Neuronal stem cell (in vitro differentiated cells): Measurements from ENCODE around the gene RERG.

Experiments used
- DNase-seq: peaks from one replicate; pipeline ENCODE4 v3.0.0-alpha.2; 2013; ENCODE audit warnings: low spot score
- H2AFZ ChIP-seq: one replicate; pipeline ENCODE4 v1.6.1; 2013; ENCODE audit warnings: mild to moderate bottlenecking, low read length, inconsistent platforms
- H2AK5ac ChIP-seq: 2 replicates; pipeline ENCODE4 v1.6.1; 2013; ENCODE audit warnings: low read depth, mild to moderate bottlenecking, inconsistent platforms, low read length, moderate library complexity, mixed read lengths
- H2BK120ac ChIP-seq: 2 replicates; pipeline ENCODE4 v1.6.1; 2013; ENCODE audit warnings: low read depth, mild to moderate bottlenecking, inconsistent platforms, low read length, moderate library complexity, mixed read lengths
- H2BK12ac ChIP-seq: one replicate; pipeline ENCODE4 v1.6.1; 2013; ENCODE audit warnings: low read length, inconsistent platforms
- H2BK15ac ChIP-seq: 2 replicates; pipeline ENCODE4 v1.6.1; 2013; ENCODE audit warnings: mild to moderate bottlenecking, low read length, inconsistent platforms, mixed read lengths
- H2BK5ac ChIP-seq: one replicate; pipeline ENCODE4 v1.6.1; 2013; ENCODE audit warnings: inconsistent platforms, mild to moderate bottlenecking, low read length, moderate library complexity
- H3K14ac ChIP-seq: one replicate; pipeline ENCODE4 v1.6.1; 2013; ENCODE audit warnings: low read length, inconsistent platforms
- H3K18ac ChIP-seq: 2 replicates; pipeline ENCODE4 v1.6.1; 2013; ENCODE audit warnings: low read length, inconsistent platforms
- H3K23ac ChIP-seq: 2 replicates; pipeline ENCODE4 v1.6.1; 2013; ENCODE audit warnings: low read depth, mild to moderate bottlenecking, mixed read lengths, low read length, inconsistent platforms; ENCODE audit not compliant: poor library complexity
- H3K27ac ChIP-seq: replicated peaks from 3 replicates; pipeline ENCODE4 v1.5.1; 2013; ENCODE audit warnings: low read length, inconsistent platforms
- H3K27me3 ChIP-seq, 3 experiments: 2 replicates each; pipeline ENCODE4 v1.6.1; 2013; ENCODE audit warnings: low read length in 3 of 3, mild to moderate bottlenecking in 2 of 3, inconsistent platforms in 1 of 3, low read depth in 1 of 3, mixed read lengths in 1 of 3, moderate library complexity in 1 of 3; ENCODE audit not compliant: control insufficient read depth in 3 of 3, insufficient read depth in 3 of 3
- H3K36me3 ChIP-seq, 2 donors: replicated peaks in 1 of 2; 2 replicates each; pipeline ENCODE4 v1.6.1; 2013; ENCODE audit warnings: low read length in 2 of 2; ENCODE audit not compliant: control insufficient read depth in 2 of 2, insufficient read depth in 2 of 2
- H3K4ac ChIP-seq: 2 replicates; pipeline ENCODE4 v1.6.1; 2013; ENCODE audit warnings: inconsistent platforms, mild to moderate bottlenecking, low read length, moderate library complexity
- H3K4me1 ChIP-seq, 2 donors: 1 replicate in 1 of 2; 2 replicates in 1 of 2; pipeline ENCODE4 v1.6.1; 2013; ENCODE audit warnings: low read length in 2 of 2, low read depth in 1 of 2; ENCODE audit not compliant: control insufficient read depth in 2 of 2, insufficient read depth in 1 of 2
- H3K4me2 ChIP-seq: one replicate; pipeline ENCODE4 v1.6.1; 2013; ENCODE audit warnings: mild to moderate bottlenecking, low read length, inconsistent platforms; ENCODE audit not compliant: insufficient read depth, poor library complexity, severe bottlenecking
- H3K4me3 ChIP-seq, 2 donors: 2 replicates each; pipeline ENCODE4 v1.5.1; 2013; ENCODE audit warnings: low read length in 2 of 2, mild to moderate bottlenecking in 2 of 2, inconsistent platforms in 1 of 2, moderate library complexity in 1 of 2
- H3K79me1 ChIP-seq: one replicate; pipeline ENCODE4 v1.6.1; 2013; ENCODE audit warnings: low read depth, mild to moderate bottlenecking, inconsistent platforms, low read length, moderate library complexity
- H3K9ac ChIP-seq: one replicate; pipeline ENCODE4 v1.6.1; 2013; ENCODE audit warnings: mild to moderate bottlenecking, low read depth, low read length, inconsistent platforms; ENCODE audit not compliant: poor library complexity
- H3K9me3 ChIP-seq, 2 donors: replicated peaks in 1 of 2; 2 replicates each; pipeline versions ENCODE3 to v1.6.1; 2013; ENCODE audit warnings: low read length in 2 of 2, mild to moderate bottlenecking in 2 of 2, inconsistent platforms in 1 of 2, low read depth in 1 of 2, mixed read lengths in 1 of 2, moderate library complexity in 1 of 2; ENCODE audit not compliant: control insufficient read depth in 2 of 2, insufficient read depth in 1 of 2
- H4K8ac ChIP-seq: one replicate; pipeline ENCODE4 v1.6.1; 2013; ENCODE audit warnings: low read depth, mild to moderate bottlenecking, inconsistent platforms, low read length, moderate library complexity
- H4K91ac ChIP-seq: one replicate; pipeline ENCODE4 v1.6.1; 2013; ENCODE audit warnings: low read length, low read depth, mild to moderate bottlenecking, inconsistent platforms; ENCODE audit not compliant: poor library complexity
- WGBS, 2 donors: extraction: QIAGEN DNeasy Blood & Tissue Kit; methylation state at CpG; one replicate each; pipeline ENCODE4 v1.1.7; 2013; ENCODE audit warnings: missing lambda C conversion rate in 2 of 2, mixed read lengths in 1 of 2; ENCODE audit not compliant: insufficient read length in 2 of 2, insufficient replicate concordance in 1 of 2; ENCODE audit errors: extremely low coverage in 2 of 2; 5-methylcytosine and 5-hydroxymethylcytosine counted together

RERG gene

DNA sequence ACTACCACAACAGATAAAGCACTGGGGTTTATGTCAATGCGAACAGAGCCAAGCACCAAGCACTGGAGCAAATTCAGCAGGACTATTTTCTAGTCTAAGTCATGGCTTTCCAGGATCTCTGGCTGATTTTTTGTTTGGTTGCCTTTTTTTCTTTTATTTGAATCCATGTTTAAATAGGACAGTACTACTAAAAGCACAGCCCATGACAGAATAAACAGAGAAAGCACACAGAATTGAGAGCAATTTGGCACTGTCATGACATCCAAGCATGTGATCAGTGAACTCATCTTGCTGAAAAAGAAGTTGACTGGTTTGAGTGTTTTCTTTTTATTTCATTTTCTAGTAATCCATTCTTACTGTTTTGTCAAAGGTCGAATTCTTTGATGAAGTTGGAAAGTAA, 23.1 kb upstream of the RERG start:
- Histone ChIP-seq H3K4me1 (no peaks in the 10 kb centered on the region), H3K79me1 (no peaks in the 10 kb centered on the region), H3K36me3 (no peaks in the 10 kb centered on the region), H3K4me2 (no peak overlapping the region), H3K9ac (no peak overlapping the region), H2BK15ac (no peak overlapping the region), H3K27me3 (no peaks in the 10 kb centered on the region), H2BK120ac (no peak overlapping the region), H3K18ac (no peak overlapping the region), H3K23ac (no peak overlapping the region), H3K4me3 (no peak overlapping the region), H4K8ac (no peak overlapping the region), H3K14ac (no peak overlapping the region), H3K9me3 (no peaks in the 10 kb centered on the region), H3K4ac (no peak overlapping the region), H2BK12ac (no peak overlapping the region), H2AK5ac (no peak overlapping the region), H3K27ac (no peak overlapping the region), H2AFZ (no peak overlapping the region), H4K91ac (no peak overlapping the region), H2BK5ac (no peak overlapping the region)
- no peak for DNase-seq
- WGBS, 2 donors, result no CpG with 5 or more reads among the region's 2 CpGs

DNA sequence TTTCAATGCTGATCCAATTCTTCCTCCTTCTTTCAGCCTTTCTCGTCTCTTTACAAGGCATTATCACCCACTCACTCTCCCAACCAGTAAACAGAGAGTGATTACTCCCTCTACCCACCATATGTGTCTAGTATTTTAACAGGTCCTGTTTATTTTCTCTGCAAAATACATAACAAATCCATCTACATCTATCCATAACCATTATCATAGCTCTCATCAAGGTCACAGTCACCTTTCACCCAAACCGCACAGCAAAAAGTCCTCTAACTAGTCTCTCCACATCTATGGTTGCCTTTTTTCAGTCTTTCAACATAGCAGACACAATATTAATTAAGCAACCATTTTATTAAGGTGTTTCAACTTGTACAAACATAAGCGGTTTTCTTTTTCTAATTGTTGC, 21.9 kb upstream of the RERG start:
- no peaks in the 10 kb centered on the region for H3K27me3 ChIP-seq
- H2BK5ac ChIP-seq, result no peak overlapping the region
- no peak overlapping the region for H2AK5ac ChIP-seq
- H3K79me1 ChIP-seq, result no peaks in the 10 kb centered on the region
- H3K4me2 ChIP-seq, result no peak overlapping the region
- H2AFZ ChIP-seq, result no peak overlapping the region
- no peaks in the 10 kb centered on the region for H3K4me1 ChIP-seq
- no peak overlapping the region for H3K27ac ChIP-seq
- no peak overlapping the region for H2BK120ac ChIP-seq
- H3K4me3 ChIP-seq, result no peak overlapping the region
- no peak overlapping the region for H3K4ac ChIP-seq
- DNase-seq, result no peak
- no peaks in the 10 kb centered on the region for H3K36me3 ChIP-seq
- H3K14ac ChIP-seq, result no peak overlapping the region
- no peak overlapping the region for H3K23ac ChIP-seq
- no peaks in the 10 kb centered on the region for H3K9me3 ChIP-seq
- no peak overlapping the region for H4K8ac ChIP-seq
- WGBS, 2 donors, result no CpG with 5 or more reads among the region's 3 CpGs
- no peak overlapping the region for H4K91ac ChIP-seq
- no peak overlapping the region for H3K9ac ChIP-seq
- H3K18ac ChIP-seq, result no peak overlapping the region
- H2BK12ac ChIP-seq, result no peak overlapping the region
- H2BK15ac ChIP-seq, result no peak overlapping the region

DNA sequence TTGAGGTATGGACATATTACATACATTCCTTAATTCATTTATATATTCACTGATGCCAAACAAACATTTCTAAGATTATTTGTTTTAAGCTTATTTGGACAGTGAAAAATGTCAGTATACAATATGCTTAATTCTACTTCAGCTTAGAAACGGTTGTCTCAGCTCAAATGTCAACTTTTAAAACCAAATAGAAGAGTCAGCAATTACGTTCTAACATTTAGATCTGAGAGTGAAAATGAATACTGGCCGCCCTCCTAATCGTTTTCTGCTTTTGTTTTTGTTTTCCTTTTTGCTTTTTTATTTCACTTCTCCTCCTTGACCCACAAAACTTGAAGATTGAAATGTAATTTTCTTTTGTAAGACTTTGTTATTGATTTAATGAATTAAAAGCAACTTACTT, 19.7 kb upstream of the RERG start:
- Histone ChIP-seq H3K4me3 (no peak overlapping the region), H3K9me3 (no peaks in the 10 kb centered on the region), H3K79me1 (no peaks in the 10 kb centered on the region), H2BK120ac (no peak overlapping the region), H3K36me3 (no peaks in the 10 kb centered on the region), H2AK5ac (no peak overlapping the region), H3K27ac (no peak overlapping the region), H2BK5ac (no peak overlapping the region), H3K27me3 (no peaks in the 10 kb centered on the region), H2BK12ac (no peak overlapping the region), H3K4me2 (no peak overlapping the region), H4K91ac (no peak overlapping the region), H3K14ac (no peak overlapping the region), H3K9ac (no peak overlapping the region), H3K18ac (no peak overlapping the region), H2AFZ (no peak overlapping the region), H2BK15ac (no peak overlapping the region), H3K4me1 (no peaks in the 10 kb centered on the region), H4K8ac (no peak overlapping the region), H3K4ac (no peak overlapping the region), H3K23ac (no peak overlapping the region)
- no peak for DNase-seq
- no CpG with 5 or more reads among the region's 4 CpGs for WGBS, 2 donors

DNA sequence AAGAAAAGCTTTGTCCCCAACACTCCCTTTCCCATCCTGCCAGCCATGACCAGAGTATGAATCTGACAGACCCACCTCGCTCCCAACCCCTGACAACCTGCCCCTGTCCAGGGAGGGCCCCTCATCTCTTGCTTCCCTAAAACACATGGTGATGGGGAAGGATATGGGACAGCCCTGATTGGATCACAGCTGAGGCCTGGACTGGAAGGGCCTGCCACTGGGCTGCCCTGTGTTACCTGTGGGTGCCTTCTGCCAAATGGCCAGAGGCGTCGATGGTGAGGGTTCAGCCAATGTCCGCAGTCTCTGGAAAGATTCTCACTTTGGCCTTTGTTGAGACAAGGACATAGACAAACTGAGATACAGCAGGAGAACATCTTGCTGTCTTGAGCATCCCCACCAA, 13.3 kb upstream of the RERG start:
- Histone ChIP-seq H2BK5ac (no peak overlapping the region), H2BK12ac (no peak overlapping the region), H3K9me3 (no peaks in the 10 kb centered on the region), H2AK5ac (peak overlapping the region; percentile 36), H3K4me2 (no peak overlapping the region), H3K27ac (no peak overlapping the region), H4K8ac (no peak overlapping the region), H2BK15ac (no peak overlapping the region), H3K27me3 (no peaks in the 10 kb centered on the region), H3K23ac (no peak overlapping the region), H3K14ac (peak overlapping the region; percentile 23), H3K4ac (no peak overlapping the region), H3K18ac (peak overlapping the region; percentile 8), H3K79me1 (no peaks in the 10 kb centered on the region), H3K9ac (no peak overlapping the region), H3K4me1 (no peaks in the 10 kb centered on the region), H3K36me3 (no peaks in the 10 kb centered on the region), H4K91ac (no peak overlapping the region), H2BK120ac (no peak overlapping the region), H2AFZ (no peak overlapping the region), H3K4me3 (no peak overlapping the region)
- DNase-seq, result no peak
- no CpG with 5 or more reads among the region's 4 CpGs for WGBS, 2 donors
